Fibroblast of lung (primary cell): ENCODE results near the gene RRP12.

Experiments
- CTCF ChIP-seq, 2 donors: IDR thresholded peaks in 1 of 2; conservative IDR thresholded peaks in 1 of 2; 1 replicate in 1 of 2; 2 replicates in 1 of 2; pipeline ENCODE4 v1.5.1; 2011 to 2012; ENCODE audit warnings: low read length in 2 of 2, control low read depth in 1 of 2, inconsistent platforms in 1 of 2, low read depth in 1 of 2, mild to moderate bottlenecking in 1 of 2
- EZH2 ChIP-seq: IDR thresholded peaks from 2 replicates; pipeline ENCODE4 v1.5.1; 2012; ENCODE audit warnings: low read length, control low read depth, mild to moderate bottlenecking; ENCODE audit errors: missing control alignments

GRCh38 chr10:97336942-97337831 lies 64.0 kb downstream of the RRP12 start:
- TF ChIP-seq CTCF (conservative IDR thresholded peaks at IDR 0.05 in 1 of 2, IDR thresholded peaks at IDR 0.05 in 1 of 2; ENCODE audit: low read depth in 1 of 2, low read length in 2 of 2) (no peak), EZH2 (no peak)
